ENCODE measurements around the gene IRAK1BP1.
"Not testable (repeated sequence)": the region's sequence is repeated elsewhere in the genome, so short reads cannot be mapped to it uniquely, and the experiment has no call there.

- TF ChIP-seq EZH2, CTCF (IDR thresholded peaks at IDR 0.05): not testable (repeated sequence)
Observed at GRCh38 chr6:78889901-78890300, 22.6 kb downstream of the IRAK1BP1 start.

All from neural progenitor cell (in vitro differentiated cells).